Bronchial epithelial cell (primary cell): ENCODE measurements around the gene SLC6A9. TPM values are rescaled to one million over a fixed set of nuclear protein-coding genes. Genes with fewer than 3 reads are reported as not detected.

Experiments
- DNase-seq: peaks from one replicate; pipeline ENCODE4 v3.0.0-alpha.2; 2010; ENCODE audit warnings: low read depth
- FAIRE-seq: peaks from 2 replicates; lab custom pipeline; 2011; peaks lifted over from hg19 to GRCh38; lab: Jason Lieb, UNC
- H3K27me3 ChIP-seq: 2 replicates; pipeline ENCODE4 v1.5.1; 2011; ENCODE audit warnings: low read length; ENCODE audit not compliant: control insufficient read depth, insufficient read depth
- H3K36me3 ChIP-seq: 2 replicates; pipeline ENCODE4 v1.5.1; 2011; ENCODE audit warnings: low read length; ENCODE audit not compliant: control insufficient read depth, insufficient read depth
- H3K4me3 ChIP-seq: 2 replicates; pipeline ENCODE4 v1.5.1; 2011; ENCODE audit warnings: mild to moderate bottlenecking, low read depth, low read length, control low read depth
- CTCF ChIP-seq: IDR thresholded peaks from 2 replicates; pipeline ENCODE4 v1.5.1; 2011; ENCODE audit warnings: mild to moderate bottlenecking, moderate library complexity, low read length, control low read depth, inconsistent platforms; ENCODE audit not compliant: insufficient read depth, severe bottlenecking
- total RNA-seq: library from RNA; depleted of rRNA; stranded (reverse); fragments of >200 nt; gene quantifications from 2 replicates; pipeline ENCODE4 v1.2.1, GENCODE V29; 2014

The SLC6A9 gene
- total RNA-seq, 1 donor from 2014 or later, result 13.4 TPM

DNA sequence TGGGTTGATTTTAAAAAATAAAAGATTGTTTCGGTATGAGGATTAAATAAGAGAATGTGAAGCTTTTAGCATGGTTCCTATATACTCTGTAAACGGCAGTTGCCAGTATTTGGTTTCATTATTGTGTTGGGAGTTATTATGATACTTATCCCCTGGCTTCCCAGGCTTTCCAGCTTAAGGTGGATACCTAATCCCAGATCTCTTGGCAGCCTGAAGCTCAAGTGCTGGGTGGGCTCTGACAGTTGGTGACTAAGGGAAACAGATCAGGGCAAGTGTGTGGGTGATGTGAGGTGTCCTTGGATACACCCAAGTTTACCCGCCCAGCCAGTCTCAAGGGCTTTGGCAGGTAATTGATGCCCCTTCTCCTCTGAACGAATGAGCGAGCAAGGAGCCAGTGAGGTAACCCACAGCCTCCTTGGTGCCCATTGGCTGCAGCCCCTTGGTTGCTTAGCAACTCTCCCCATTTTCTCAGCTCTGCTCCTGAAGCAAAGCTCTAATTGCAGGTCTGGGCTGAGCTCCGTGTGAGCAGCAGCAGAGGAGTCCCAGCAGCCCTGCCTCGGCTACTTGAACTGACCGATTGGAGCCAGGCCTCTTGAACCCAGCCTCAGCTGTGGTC lies 78.4 kb downstream of the SLC6A9 start:
- DNase-seq (peak; percentile 36), FAIRE-seq (no peak)
- TF ChIP-seq CTCF, result no peak
- Histone ChIP-seq H3K27me3 (no peaks in the 10 kb centered on the region), H3K36me3 (peaks cover 7% of the 10 kb centered on the region), H3K4me3 (no peak overlapping the region)

DNA sequence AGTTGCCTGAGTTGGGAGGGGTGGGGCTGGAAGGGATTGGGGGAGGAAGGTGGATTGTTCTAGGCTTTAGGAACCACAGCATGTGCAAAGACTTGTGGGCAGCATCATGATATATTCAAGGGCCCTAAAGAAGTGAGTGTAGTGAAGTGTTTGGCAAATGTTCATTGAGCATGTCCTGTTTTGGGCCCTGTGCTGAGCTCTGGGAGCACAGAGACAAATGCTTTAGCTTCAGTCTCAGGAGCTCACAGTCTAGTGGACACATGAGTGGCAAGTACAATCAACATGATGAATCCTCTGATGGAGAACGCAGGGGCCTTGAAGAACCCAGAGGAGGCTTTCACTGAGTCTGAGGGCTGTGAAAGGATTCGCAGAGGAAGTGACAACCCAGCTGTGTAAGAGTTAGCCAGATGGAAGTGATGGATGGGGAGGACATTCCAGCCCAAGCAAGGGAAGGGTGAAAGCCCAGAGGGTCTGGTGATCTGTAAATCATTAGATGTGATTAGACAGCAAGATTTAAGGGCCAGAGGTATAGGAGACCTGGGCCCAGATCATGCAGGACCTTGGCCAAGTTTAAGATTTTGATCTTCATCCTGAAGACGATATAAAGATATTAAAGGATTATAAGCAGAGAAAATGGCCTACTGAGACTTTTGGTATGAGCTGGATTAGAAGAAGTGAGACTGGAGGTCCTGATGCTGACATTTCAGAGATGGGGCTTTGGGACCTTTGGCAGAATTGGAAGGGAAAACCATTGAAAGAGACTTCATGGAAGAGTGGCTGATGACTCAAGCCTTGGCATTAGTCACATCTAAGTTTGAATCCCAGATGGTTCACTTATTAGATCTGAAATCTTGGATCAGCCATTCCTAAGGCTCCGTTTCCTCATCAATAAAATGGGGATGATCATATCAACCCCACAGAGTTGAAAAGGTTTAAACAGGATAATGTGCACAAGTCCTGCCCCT lies 80.0 kb downstream of the SLC6A9 start:
- Histone ChIP-seq H3K27me3 (no peaks in the 10 kb centered on the region), H3K4me3 (no peak overlapping the region), H3K36me3 (peaks cover 7% of the 10 kb centered on the region)
- no peak for TF ChIP-seq CTCF
- peak; percentile 86 for FAIRE-seq
- peak; percentile 48 for DNase-seq

GRCh38 chr1:43949678-43950077 lies 81.6 kb downstream of the SLC6A9 start:
- no peak for TF ChIP-seq CTCF
- no peak for FAIRE-seq

GRCh38 chr1:43947874-43948437 lies 83.3 kb downstream of the SLC6A9 start:
- no peak for FAIRE-seq

More at GRCh38 chr1:43949678-43950077, 81.6 kb downstream of the SLC6A9 start:
- DNase-seq, result no peak
- Histone ChIP-seq H3K4me3 (no peak overlapping the region), H3K36me3 (peaks cover 7% of the 10 kb centered on the region), H3K27me3 (no peaks in the 10 kb centered on the region)

More at GRCh38 chr1:43947874-43948437, 83.3 kb downstream of the SLC6A9 start:
- no peak for DNase-seq
- Histone ChIP-seq H3K4me3 (peak overlapping the region; percentile 89), H3K36me3 (peaks cover 5% of the 10 kb centered on the region), H3K27me3 (no peaks in the 10 kb centered on the region)
- no peak for TF ChIP-seq CTCF
